SK-N-SH treated with all-trans-retinoic acid at 6 μM for 48 hours (cell line): ENCODE measurements around the gene MYCN.

Experiments used
- TF ChIP-seq, protein P1 (sequence below): fragments of 250-450 bp; sonication (Bioruptor Pico); IDR thresholded peaks from 2 replicates; pipeline ENCODE4 v1.8.0; 2020; ENCODE audit warnings: mild to moderate bottlenecking, moderate library complexity, borderline replicate concordance
- TF ChIP-seq, protein P2 (sequence below): fragments of 250-450 bp; sonication (Bioruptor Pico); IDR thresholded peaks from 2 replicates; pipeline ENCODE4 v1.5.1; 2020; ENCODE audit warnings: low read depth, mild to moderate bottlenecking, moderate library complexity

- TF ChIP-seq, protein P1, sequence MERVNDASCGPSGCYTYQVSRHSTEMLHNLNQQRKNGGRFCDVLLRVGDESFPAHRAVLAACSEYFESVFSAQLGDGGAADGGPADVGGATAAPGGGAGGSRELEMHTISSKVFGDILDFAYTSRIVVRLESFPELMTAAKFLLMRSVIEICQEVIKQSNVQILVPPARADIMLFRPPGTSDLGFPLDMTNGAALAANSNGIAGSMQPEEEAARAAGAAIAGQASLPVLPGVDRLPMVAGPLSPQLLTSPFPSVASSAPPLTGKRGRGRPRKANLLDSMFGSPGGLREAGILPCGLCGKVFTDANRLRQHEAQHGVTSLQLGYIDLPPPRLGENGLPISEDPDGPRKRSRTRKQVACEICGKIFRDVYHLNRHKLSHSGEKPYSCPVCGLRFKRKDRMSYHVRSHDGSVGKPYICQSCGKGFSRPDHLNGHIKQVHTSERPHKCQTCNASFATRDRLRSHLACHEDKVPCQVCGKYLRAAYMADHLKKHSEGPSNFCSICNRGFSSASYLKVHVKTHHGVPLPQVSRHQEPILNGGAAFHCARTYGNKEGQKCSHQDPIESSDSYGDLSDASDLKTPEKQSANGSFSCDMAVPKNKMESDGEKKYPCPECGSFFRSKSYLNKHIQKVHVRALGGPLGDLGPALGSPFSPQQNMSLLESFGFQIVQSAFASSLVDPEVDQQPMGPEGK (CRISPR knock-in tag), result no peak
- TF ChIP-seq, protein P2, sequence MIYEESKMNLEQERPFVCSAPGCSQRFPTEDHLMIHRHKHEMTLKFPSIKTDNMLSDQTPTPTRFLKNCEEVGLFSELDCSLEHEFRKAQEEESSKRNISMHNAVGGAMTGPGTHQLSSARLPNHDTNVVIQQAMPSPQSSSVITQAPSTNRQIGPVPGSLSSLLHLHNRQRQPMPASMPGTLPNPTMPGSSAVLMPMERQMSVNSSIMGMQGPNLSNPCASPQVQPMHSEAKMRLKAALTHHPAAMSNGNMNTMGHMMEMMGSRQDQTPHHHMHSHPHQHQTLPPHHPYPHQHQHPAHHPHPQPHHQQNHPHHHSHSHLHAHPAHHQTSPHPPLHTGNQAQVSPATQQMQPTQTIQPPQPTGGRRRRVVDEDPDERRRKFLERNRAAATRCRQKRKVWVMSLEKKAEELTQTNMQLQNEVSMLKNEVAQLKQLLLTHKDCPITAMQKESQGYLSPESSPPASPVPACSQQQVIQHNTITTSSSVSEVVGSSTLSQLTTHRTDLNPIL (CRISPR knock-in tag), result no peak
These were observed 845 bp upstream of the MYCN start for GRCh38 chr2:15939556-15939853.
